ENCODE data around the gene TMF1.

The TMF1 gene

GRCh38 chr3:69012100-69012799, 39.9 kb downstream of the TMF1 start:
- DNase-seq, result no peak

GRCh38 chr3:69011096-69011730, 40.9 kb downstream of the TMF1 start:
- DNase-seq, result no peak

GRCh38 chr3:69009559-69010410, 42.3 kb downstream of the TMF1 start:
- no peak for DNase-seq

- DNase-seq, result no peak
These were observed 43.2 kb downstream of the TMF1 start for GRCh38 chr3:69008980-69009379.

- DNase-seq, result no peak
These were observed 46.2 kb downstream of the TMF1 start for GRCh38 chr3:69005791-69006482.

GRCh38 chr3:69005071-69005790, 46.9 kb downstream of the TMF1 start:
- DNase-seq, result no peak

- no peak for DNase-seq
These were observed 48.0 kb downstream of the TMF1 start for GRCh38 chr3:69004138-69004537.

- no peak for DNase-seq
These were observed 52.5 kb downstream of the TMF1 start for GRCh38 chr3:68999605-69000004.

- DNase-seq, result no peak
These were observed 53.0 kb downstream of the TMF1 start for GRCh38 chr3:68999158-68999557.

GRCh38 chr3:68997887-68998286, 54.2 kb downstream of the TMF1 start:
- DNase-seq, result no peak

- DNase-seq, result no peak
These were observed 55.7 kb downstream of the TMF1 start for GRCh38 chr3:68996356-68996995.

- no peak for DNase-seq
These were observed 63.4 kb downstream of the TMF1 start for GRCh38 chr3:68988740-68989139.

GRCh38 chr3:68987322-68987721, 64.8 kb downstream of the TMF1 start:
- no peak for DNase-seq

GRCh38 chr3:68986496-68987208, 65.5 kb downstream of the TMF1 start:
- DNase-seq, result no peak

GRCh38 chr3:68985146-68985790, 66.9 kb downstream of the TMF1 start:
- no peak for DNase-seq

- no peak for DNase-seq
These were observed 68.1 kb downstream of the TMF1 start for GRCh38 chr3:68984011-68984530.

- DNase-seq, result no peak
These were observed 74.5 kb downstream of the TMF1 start for GRCh38 chr3:68977486-68978167.

GRCh38 chr3:68974711-68975110, 77.4 kb downstream of the TMF1 start:
- no peak for DNase-seq

- DNase-seq, result no peak
These were observed 78.5 kb downstream of the TMF1 start for GRCh38 chr3:68973639-68974038.

All from stimulated activated naive CD4-positive, alpha-beta T cell treated with Interleukin-2 at 50 U/mL for 16 hours (primary cell).